Measurements from ENCODE around the gene CALCOCO2.

DNA sequence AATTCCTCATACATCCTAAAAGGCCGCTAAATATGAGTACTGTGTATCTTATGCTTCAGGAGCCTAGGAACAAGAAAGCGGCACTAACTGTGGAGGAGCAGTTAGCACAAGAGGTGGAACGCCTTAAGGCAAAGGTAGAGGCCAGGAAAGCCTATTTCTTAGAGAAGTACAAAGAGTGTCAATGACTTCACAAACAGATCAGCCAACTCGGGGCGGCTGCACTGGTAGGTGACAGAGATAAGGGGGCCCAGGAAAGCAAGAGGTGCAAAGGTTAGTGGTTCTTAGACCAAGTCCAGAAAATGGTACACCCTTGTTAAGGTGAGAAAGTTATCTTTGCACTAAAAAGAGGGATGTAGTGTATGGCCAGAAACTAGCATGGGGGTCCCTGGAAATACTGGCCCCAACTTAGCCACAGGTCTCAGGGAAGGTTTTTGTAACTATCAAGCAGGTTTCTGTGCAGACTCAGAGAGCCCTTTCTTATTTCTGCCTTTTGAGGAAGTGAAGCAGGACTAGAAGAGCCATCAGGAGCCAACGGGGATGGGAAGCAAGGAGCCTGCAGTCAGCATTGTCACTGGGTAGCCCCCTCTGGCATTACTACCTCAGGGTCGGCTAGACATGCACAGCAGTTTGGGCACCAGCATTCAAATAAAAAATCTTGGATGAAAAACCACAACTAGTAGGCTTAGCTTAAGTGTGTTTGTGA lies 24.1 kb downstream of the CALCOCO2 start:
- TF ChIP-seq, protein P1, sequence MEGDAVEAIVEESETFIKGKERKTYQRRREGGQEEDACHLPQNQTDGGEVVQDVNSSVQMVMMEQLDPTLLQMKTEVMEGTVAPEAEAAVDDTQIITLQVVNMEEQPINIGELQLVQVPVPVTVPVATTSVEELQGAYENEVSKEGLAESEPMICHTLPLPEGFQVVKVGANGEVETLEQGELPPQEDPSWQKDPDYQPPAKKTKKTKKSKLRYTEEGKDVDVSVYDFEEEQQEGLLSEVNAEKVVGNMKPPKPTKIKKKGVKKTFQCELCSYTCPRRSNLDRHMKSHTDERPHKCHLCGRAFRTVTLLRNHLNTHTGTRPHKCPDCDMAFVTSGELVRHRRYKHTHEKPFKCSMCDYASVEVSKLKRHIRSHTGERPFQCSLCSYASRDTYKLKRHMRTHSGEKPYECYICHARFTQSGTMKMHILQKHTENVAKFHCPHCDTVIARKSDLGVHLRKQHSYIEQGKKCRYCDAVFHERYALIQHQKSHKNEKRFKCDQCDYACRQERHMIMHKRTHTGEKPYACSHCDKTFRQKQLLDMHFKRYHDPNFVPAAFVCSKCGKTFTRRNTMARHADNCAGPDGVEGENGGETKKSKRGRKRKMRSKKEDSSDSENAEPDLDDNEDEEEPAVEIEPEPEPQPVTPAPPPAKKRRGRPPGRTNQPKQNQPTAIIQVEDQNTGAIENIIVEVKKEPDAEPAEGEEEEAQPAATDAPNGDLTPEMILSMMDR (IDR thresholded peaks at IDR 0.05; ENCODE audit: low read depth, low read length, missing input control): no peak
- TF ChIP-seq, protein P2, sequence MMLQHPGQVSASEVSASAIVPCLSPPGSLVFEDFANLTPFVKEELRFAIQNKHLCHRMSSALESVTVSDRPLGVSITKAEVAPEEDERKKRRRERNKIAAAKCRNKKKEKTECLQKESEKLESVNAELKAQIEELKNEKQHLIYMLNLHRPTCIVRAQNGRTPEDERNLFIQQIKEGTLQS (IDR thresholded peaks at IDR 0.05): no peak
- TF ChIP-seq RAD21 (IDR thresholded peaks at IDR 0.05): no peak
- TF ChIP-seq NR2F2 (IDR thresholded peaks at IDR 0.05): no peak
- no peak for TF ChIP-seq SP1 (IDR thresholded peaks at IDR 0.05)
- TF ChIP-seq, protein P3, sequence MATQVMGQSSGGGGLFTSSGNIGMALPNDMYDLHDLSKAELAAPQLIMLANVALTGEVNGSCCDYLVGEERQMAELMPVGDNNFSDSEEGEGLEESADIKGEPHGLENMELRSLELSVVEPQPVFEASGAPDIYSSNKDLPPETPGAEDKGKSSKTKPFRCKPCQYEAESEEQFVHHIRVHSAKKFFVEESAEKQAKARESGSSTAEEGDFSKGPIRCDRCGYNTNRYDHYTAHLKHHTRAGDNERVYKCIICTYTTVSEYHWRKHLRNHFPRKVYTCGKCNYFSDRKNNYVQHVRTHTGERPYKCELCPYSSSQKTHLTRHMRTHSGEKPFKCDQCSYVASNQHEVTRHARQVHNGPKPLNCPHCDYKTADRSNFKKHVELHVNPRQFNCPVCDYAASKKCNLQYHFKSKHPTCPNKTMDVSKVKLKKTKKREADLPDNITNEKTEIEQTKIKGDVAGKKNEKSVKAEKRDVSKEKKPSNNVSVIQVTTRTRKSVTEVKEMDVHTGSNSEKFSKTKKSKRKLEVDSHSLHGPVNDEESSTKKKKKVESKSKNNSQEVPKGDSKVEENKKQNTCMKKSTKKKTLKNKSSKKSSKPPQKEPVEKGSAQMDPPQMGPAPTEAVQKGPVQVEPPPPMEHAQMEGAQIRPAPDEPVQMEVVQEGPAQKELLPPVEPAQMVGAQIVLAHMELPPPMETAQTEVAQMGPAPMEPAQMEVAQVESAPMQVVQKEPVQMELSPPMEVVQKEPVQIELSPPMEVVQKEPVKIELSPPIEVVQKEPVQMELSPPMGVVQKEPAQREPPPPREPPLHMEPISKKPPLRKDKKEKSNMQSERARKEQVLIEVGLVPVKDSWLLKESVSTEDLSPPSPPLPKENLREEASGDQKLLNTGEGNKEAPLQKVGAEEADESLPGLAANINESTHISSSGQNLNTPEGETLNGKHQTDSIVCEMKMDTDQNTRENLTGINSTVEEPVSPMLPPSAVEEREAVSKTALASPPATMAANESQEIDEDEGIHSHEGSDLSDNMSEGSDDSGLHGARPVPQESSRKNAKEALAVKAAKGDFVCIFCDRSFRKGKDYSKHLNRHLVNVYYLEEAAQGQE (IDR thresholded peaks at IDR 0.05): no peak
- TF ChIP-seq, protein P4, sequence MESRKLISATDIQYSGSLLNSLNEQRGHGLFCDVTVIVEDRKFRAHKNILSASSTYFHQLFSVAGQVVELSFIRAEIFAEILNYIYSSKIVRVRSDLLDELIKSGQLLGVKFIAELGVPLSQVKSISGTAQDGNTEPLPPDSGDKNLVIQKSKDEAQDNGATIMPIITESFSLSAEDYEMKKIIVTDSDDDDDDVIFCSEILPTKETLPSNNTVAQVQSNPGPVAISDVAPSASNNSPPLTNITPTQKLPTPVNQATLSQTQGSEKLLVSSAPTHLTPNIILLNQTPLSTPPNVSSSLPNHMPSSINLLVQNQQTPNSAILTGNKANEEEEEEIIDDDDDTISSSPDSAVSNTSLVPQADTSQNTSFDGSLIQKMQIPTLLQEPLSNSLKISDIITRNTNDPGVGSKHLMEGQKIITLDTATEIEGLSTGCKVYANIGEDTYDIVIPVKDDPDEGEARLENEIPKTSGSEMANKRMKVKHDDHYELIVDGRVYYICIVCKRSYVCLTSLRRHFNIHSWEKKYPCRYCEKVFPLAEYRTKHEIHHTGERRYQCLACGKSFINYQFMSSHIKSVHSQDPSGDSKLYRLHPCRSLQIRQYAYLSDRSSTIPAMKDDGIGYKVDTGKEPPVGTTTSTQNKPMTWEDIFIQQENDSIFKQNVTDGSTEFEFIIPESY (IDR thresholded peaks at IDR 0.05): no peak
- TF ChIP-seq, protein P5, sequence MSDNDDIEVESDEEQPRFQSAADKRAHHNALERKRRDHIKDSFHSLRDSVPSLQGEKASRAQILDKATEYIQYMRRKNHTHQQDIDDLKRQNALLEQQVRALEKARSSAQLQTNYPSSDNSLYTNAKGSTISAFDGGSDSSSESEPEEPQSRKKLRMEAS (IDR thresholded peaks at IDR 0.05): no peak
- no peak for TF ChIP-seq YY1 (IDR thresholded peaks at IDR 0.05)
- TF ChIP-seq TAF1 (conservative IDR thresholded peaks at IDR 0.05): no peak
- TF ChIP-seq GABPA (IDR thresholded peaks at IDR 0.05 in 1 of 2, conservative IDR thresholded peaks at IDR 0.05 in 1 of 2): no peak
- TF ChIP-seq RXRA (IDR thresholded peaks at IDR 0.05): no peak
- TF ChIP-seq FOXA1 (IDR thresholded peaks at IDR 0.05): no peak
- no peak for TF ChIP-seq EGR1 (IDR thresholded peaks at IDR 0.05; ENCODE audit: low read depth in 2 of 2)

Measured in liver (tissue), 3 donors.